Mesothelial cell of epicardium (in vitro differentiated cells): ENCODE data around the gene MOBP. TPM values are rescaled to one million over a fixed set of nuclear protein-coding genes. Genes with fewer than 3 reads are reported as not detected.

Source experiments
- DNase-seq, 2 experiments: peaks; one replicate each; pipeline ENCODE4 v3.0.0; 2021; ENCODE audit warnings: low spot score in 2 of 2; ENCODE audit not compliant: unreplicated experiment in 2 of 2
- H3K27ac Mint-ChIP-seq: 2 replicates; pipeline ENCODE4 v1.8.0; 2021; ENCODE audit warnings: mixed read lengths
- H3K27me3 Mint-ChIP-seq: 2 replicates; pipeline ENCODE4 v1.8.0; 2021; ENCODE audit warnings: low read depth, mixed read lengths
- H3K36me3 Mint-ChIP-seq: 2 replicates; pipeline ENCODE4 v1.8.0; 2021; ENCODE audit warnings: mixed read lengths
- H3K4me1 Mint-ChIP-seq: 2 replicates; pipeline ENCODE4 v1.8.0; 2021; ENCODE audit warnings: mixed read lengths
- H3K4me3 Mint-ChIP-seq: 2 replicates; pipeline ENCODE4 v1.8.0; 2021; ENCODE audit warnings: mild to moderate bottlenecking, moderate library complexity, mixed read lengths
- H3K9me3 Mint-ChIP-seq: 2 replicates; pipeline ENCODE4 v1.8.0; 2021; ENCODE audit warnings: mixed read lengths
- total RNA-seq: library from RNA; stranded (reverse); gene quantifications from 3 replicates; pipeline ENCODE4 v1.2.1, GENCODE V29; 2021
- TF ChIP-seq, protein P1 (sequence below): fragments of 200-600 bp; sonication (generic); IDR thresholded peaks from one replicate; pipeline ENCODE4 v1.5.0; 2021; ENCODE audit warnings: antibody characterized with exemption; ENCODE audit not compliant: unreplicated experiment

Gene MOBP
- total RNA-seq, 1 donor from 2014 or later: not detected

DNA sequence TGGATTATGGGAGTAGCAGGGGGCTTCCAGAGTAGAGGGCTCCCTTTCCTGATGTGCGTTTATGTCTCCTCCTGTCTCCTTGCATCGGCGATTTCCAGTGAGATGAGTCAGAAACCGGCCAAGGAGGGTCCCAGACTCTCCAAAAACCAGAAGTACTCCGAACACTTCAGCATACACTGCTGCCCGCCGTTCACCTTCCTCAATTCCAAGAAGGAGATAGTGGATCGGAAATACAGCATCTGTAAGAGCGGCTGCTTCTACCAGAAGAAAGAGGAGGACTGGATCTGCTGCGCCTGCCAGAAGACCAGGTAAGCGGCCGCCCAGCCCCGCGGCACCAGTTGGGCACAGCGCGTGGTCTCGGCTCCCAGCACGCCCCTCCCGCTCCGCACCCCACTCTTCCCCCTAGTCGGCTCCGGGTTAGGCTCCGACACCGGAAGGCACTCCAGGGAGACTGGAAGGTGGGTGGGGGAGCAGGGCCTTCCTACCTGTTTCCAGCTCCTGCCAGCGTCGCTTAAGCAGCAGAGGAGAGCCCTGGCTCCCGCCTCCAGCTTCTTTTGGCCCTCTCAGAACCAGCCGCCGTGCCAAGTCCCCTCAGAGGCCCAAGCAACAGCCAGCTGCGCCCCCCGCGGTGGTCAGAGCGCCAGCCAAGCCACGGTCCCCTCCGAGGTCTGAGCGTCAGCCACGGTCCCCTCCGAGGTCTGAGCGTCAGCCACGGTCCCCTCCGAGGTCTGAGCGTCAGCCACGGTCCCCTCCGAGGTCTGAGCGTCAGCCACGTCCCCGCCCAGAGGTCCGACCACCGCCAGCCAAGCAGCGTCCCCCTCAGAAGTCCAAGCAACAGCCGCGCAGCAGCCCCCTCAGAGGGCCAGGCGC lies 34.7 kb downstream of the MOBP start:
- DNase-seq: no peak
- Mint-ChIP-seq H3K4me3 (no peak overlapping the region), H3K36me3 (no peaks in the 10 kb centered on the region), H3K27ac (no peak overlapping the region), H3K9me3 (no peaks in the 10 kb centered on the region), H3K27me3 (peaks cover 34% of the 10 kb centered on the region), H3K4me1 (no peaks in the 10 kb centered on the region)
- TF ChIP-seq, protein P1, sequence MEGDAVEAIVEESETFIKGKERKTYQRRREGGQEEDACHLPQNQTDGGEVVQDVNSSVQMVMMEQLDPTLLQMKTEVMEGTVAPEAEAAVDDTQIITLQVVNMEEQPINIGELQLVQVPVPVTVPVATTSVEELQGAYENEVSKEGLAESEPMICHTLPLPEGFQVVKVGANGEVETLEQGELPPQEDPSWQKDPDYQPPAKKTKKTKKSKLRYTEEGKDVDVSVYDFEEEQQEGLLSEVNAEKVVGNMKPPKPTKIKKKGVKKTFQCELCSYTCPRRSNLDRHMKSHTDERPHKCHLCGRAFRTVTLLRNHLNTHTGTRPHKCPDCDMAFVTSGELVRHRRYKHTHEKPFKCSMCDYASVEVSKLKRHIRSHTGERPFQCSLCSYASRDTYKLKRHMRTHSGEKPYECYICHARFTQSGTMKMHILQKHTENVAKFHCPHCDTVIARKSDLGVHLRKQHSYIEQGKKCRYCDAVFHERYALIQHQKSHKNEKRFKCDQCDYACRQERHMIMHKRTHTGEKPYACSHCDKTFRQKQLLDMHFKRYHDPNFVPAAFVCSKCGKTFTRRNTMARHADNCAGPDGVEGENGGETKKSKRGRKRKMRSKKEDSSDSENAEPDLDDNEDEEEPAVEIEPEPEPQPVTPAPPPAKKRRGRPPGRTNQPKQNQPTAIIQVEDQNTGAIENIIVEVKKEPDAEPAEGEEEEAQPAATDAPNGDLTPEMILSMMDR: no peak

DNA sequence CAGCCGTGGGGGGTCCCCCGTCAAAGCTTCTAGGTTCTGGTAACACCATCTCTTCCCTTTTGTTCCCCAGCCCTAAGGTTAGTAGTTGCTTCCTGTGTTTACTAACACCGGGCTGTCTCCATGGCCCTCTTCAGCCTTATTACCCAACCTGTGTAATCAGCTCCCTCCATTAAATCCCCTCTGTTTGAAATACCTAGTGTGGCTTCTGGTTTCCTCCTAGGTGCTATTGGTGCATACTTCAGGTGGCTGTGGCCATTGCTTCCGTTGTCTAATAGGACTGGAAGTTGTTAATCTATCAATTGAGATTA lies 35.3 kb downstream of the MOBP start:
- Mint-ChIP-seq H3K9me3 (no peaks in the 10 kb centered on the region), H3K27me3 (peaks cover 32% of the 10 kb centered on the region), H3K27ac (no peak overlapping the region), H3K4me3 (no peak overlapping the region), H3K4me1 (no peaks in the 10 kb centered on the region), H3K36me3 (no peaks in the 10 kb centered on the region)
- TF ChIP-seq, protein P1: no peak
- DNase-seq: no peak

DNA sequence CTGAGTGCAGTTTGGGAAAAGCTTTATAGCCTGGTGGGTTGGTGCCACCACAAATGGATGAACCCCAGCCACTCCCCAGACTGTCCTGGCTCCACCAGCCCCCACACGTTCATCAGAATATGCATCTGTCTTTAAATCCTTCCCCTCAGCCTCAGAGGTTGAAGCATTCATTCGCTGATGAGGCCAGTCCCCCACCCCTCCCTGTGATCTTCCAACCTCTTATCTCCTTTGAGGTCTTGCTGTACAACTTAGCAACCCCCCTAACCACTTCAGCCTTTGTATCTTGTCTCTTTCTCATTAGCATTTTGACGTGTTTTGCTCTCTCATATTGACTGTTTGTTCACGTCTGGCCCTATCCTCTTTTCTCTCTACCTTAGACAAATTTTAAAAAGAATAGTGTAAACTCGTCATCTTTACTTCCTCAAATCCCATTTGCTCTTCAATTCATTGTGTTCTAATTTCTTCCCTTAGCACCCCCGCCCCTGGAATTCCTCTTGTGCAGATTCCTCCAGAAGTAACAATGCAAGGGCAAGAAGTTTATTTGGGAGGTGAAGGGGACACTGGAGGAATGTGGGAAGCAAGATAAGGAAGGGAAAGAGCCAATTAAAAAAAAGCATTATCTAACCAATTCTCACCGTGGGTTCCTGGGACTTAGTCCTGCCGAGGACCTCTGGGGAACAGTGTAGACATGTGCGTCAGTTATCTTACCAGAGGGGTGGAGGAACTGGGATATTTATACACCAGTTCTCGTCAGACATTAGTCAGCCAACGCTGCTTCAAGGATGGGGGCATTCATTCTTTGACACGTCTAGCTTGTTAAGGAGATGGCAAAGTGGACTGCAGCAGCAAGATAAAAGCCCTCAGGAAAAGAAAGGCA lies 38.6 kb downstream of the MOBP start:
- Mint-ChIP-seq H3K4me1 (no peaks in the 10 kb centered on the region), H3K27me3 (peaks cover 7% of the 10 kb centered on the region)
- DNase-seq: no peak

DNA sequence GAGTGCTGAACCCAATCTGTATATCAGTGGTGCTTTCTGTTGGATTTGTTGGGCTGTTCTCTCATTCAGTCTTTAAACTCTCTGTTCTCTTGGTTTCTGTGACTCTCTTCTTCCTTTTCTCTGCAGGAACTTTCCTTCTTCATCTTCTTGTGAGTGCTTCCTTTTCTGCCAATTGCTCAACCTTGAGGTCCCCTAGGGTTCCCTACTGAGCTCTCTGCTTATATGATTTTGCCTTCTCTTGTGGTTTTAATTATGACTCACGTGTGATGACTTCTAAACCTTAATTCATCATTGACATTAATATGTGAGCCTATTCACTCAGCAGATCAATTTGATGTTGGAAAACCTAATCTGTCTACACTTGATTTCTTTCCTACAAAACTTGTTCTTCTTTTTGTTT lies 39.4 kb downstream of the MOBP start:
- Mint-ChIP-seq H3K36me3 (no peaks in the 10 kb centered on the region), H3K27me3 (peaks cover 4% of the 10 kb centered on the region), H3K27ac (no peak overlapping the region), H3K4me3 (no peak overlapping the region), H3K4me1 (no peaks in the 10 kb centered on the region), H3K9me3 (no peaks in the 10 kb centered on the region)
- TF ChIP-seq, protein P1: no peak
- DNase-seq: no peak

More for the DNA sequence above, 38.6 kb downstream of the MOBP start:
- no peak overlapping the region for H3K27ac Mint-ChIP-seq
- H3K4me3 Mint-ChIP-seq: no peak overlapping the region
- H3K36me3 Mint-ChIP-seq: no peaks in the 10 kb centered on the region
- TF ChIP-seq, protein P1: no peak
- no peaks in the 10 kb centered on the region for H3K9me3 Mint-ChIP-seq

DNA sequence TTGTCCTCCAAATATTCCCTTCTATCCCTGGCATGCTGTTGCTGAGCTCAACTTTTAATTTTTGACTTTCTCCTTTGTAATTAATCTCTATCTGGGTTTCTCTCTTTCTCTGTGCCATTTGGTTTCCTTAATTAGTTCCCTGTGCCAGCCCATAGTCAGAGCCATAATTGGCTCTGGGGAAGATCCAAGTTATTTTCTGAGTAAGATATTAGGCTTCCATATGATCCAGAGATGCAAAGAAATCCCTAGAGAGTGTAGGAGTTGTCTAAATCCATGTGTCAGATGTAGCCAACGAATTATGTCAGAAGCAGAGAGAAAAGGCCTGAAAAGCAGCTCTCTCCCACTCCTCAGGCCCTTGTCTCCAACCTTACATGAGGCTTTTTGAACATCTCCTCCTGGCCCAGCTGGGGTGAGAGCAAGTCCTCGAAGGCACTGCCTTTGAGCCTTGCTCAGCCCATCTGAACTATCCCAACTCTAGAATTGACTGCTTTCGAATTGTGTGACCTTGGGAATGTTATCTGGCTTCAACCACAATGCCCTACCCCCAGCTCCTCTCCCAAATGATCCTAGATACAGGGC lies 46.4 kb downstream of the MOBP start:
- Mint-ChIP-seq H3K36me3 (no peaks in the 10 kb centered on the region), H3K4me3 (no peak overlapping the region), H3K27ac (no peak overlapping the region), H3K27me3 (peaks cover 16% of the 10 kb centered on the region), H3K9me3 (no peaks in the 10 kb centered on the region), H3K4me1 (no peaks in the 10 kb centered on the region)
- DNase-seq: no peak
- TF ChIP-seq, protein P1: no peak
